ENCODE results near the gene CTIF.
"Not testable (repeated sequence)": the region's sequence is repeated elsewhere in the genome, so short reads cannot be mapped to it uniquely, and the experiment has no call there.

The CTIF gene

GRCh38 chr18:48715711-48716361 lies 177.0 kb downstream of the CTIF start:
- no peak for DNase-seq

DNA sequence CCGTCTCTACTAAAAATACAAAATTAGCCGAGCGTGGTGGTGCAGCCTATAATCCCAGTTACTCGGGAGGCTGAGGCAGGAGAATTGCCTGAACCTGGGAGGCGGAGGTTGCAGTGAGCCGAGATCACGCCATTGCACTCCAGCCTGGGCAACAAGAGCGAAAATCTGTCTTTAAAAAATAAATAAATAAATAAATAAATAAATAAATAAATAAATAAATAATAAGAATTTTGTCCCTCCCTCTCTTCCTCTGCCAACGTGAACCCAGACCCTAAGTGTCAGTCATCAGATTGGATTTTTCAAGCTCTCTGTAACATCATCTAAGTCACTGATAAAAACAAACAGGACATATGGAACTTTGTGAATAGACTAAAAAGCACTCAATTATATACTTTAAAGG lies 178.4 kb downstream of the CTIF start:
- not testable (repeated sequence) for DNase-seq

DNA sequence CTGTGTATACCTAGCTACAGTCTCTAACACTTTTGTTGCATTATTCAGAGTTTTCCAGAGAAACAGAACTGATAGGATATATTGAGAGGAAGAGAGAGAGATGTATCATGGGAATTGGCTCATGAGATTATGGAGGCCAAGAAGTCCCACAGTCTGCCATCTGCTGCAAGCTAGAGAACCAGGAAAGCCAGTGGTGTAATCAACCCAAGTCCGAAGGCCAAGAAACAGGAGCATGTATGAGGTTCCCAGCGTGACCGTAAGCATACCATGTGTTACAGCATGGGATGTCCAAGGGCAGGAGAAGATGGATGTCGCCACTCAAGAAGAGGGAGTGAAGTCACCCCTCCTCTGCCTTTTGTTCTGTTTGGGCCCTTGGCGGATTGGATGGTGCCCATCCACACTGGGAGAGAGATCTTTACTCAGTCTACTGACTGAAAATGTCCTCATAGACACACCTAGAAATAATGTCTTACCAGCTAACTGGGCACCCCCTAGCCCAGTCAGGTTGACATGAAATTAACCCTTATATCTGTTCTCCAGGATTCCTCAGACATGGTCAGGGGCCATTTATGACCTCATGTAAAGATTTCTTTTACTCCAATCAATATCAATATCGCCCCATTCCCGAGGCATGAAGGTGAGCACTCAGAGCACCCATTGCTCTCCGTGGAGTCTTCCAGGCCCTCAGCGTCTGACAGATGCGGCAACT lies 179.6 kb downstream of the CTIF start:
- no peak for DNase-seq

DNA sequence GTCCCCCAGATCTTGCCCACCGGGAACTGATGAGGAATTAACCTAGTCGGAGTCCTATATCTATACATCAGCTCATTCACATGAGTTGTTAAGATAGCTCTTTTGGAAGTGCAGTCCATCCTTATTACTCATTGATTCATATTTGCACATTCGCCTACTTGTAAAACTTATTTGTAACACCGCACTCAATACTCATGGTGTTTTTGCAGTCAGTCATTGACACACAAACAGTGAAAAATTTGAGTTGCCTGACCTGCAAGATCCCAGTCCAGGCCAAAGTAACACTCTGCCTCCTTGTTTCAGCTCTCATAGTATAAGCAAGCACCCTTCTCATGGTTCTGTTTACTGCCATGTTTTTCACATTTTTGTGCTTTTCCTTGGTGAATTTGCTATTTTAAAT lies 180.6 kb downstream of the CTIF start:
- no peak for DNase-seq

- no peak for DNase-seq
Measured at GRCh38 chr18:48719974-48720654, 181.3 kb downstream of the CTIF start.

GRCh38 chr18:48720655-48721025 lies 181.8 kb downstream of the CTIF start:
- DNase-seq = no peak

GRCh38 chr18:48721312-48721711 lies 182.5 kb downstream of the CTIF start:
- no peak for DNase-seq

DNA sequence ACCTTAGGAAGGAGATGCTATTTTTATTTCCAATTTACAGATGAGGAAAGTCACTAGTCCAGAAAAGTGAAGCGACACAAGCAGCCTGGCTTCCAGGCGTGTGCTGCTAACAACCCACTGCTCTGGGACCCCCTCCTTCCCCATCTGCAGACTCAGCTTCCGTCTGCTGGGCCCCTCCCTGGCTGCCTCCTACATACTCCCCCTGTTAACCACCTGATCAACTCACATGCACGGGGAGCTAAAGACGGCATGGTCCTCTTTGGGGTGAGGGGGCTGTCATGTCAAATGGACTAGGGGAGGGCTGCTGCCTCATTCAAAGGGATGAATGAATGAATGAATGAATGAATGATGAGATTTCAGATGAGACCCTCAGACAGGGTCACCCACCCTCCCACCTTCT lies 184.2 kb downstream of the CTIF start:
- no peak for DNase-seq

DNA sequence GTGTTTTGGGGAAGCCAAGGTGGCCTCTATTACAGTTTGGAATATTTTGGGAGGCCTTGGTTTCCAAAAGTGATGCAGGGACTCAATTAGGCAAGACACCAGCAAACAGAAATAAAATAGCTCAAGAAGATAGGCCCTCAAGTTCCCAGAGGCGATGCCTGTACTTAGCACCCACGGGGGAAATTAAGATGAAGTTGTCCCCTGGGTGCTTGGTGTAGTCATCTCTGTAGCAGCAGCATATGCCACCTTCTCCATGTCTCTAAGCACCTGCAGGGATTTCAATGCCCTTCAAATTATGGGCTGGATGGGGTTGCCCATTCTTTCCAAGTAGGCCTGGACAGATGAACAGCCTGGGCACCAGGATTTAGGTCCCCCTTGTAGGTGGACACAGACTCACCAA lies 185.0 kb downstream of the CTIF start:
- DNase-seq = no peak

DNA sequence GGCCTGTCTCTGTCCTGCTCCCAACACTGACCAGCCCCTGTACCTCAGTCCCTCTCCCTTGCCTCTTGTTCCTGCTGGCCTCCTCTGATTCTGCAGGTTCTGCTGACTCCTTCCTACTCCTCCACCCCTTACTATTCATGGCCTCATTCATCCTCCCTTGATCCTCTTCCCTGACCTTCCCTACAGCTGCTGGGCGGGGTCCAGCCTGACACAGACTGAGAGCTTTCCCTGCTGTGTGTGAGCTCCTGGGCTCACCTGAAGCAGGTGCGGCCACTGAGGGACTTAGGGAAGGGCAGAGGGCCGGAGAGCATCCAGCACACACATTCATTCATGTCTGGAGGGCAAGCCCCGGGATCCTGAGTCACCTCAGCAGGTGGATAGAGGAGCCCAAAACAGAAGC lies 185.6 kb downstream of the CTIF start:
- no peak for DNase-seq

GRCh38 chr18:48724939-48725338 lies 186.1 kb downstream of the CTIF start:
- DNase-seq = no peak

DNA sequence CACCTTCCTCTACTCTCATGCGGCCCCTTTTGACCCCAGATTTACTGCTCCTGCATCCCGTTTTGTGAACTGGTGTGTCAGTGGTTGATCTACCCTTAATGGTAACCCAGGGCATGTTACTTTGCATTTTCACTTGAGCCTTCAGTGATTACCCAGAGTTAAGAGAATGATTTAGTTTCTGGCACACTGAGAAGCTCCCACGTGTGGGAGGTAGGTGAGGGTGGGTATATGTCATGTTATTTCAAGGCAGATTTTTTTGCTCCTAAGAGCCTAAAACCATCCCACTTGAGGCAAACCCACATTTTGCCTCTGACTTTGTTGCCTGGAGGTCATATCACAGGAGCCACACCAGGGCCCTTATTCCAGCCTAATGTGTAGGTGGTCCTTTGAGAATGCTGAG lies 186.7 kb downstream of the CTIF start:
- no peak for DNase-seq

DNA sequence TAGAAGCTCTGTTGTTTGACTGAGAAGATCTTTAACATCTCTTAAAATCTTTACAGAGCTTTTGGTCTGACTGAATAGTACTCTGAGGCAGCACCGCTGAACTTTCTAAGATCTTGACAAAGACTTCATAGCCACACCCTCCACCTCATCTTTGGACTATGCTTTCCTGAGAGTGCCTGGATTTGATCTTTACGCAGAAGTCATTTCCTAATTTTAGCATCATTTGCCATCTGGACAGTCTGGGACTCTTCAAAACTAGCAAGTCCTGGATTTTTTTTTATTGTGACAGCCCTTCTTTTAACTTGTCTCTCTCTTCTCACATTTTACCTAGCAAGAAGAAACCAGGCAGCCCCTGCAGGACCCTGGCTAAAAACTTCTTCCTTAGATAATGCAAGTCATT lies 188.8 kb downstream of the CTIF start:
- DNase-seq = no peak

DNA sequence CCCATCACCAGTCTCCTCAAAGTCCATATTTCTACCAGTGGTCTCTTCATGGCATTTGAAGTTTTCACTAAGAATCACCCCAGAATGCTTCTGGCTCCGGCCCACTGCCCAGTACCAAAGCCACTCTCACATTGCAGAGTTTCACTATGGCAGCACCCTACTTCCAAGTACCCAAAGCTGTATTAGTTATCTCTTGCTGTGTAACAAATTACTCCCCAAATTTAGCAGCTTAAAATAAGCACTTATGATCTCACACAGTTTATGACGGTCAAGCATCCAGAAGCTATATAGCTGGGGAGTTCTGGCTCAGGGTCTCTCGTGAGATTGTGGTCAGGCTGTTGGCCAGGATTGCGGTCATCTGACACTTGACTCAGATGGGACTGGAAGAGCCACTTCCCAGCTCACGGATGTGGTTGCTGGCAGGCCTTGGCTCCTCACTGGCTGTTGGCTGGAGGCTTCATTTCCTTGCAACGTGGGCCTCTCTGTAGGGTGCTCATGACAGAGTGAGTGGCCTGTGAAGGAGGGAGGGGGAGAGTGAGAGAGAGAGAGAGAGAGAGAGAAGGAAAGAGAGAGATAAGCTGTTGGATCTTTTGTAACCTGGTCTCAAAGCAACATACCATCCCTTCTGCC lies 189.5 kb downstream of the CTIF start:
- no peak for DNase-seq

- no peak for DNase-seq
Measured at GRCh38 chr18:48729404-48729803, 190.6 kb downstream of the CTIF start.

GRCh38 chr18:48730010-48730409 lies 191.2 kb downstream of the CTIF start:
- DNase-seq = no peak

GRCh38 chr18:48732767-48733424 lies 194.1 kb downstream of the CTIF start:
- DNase-seq = no peak

DNA sequence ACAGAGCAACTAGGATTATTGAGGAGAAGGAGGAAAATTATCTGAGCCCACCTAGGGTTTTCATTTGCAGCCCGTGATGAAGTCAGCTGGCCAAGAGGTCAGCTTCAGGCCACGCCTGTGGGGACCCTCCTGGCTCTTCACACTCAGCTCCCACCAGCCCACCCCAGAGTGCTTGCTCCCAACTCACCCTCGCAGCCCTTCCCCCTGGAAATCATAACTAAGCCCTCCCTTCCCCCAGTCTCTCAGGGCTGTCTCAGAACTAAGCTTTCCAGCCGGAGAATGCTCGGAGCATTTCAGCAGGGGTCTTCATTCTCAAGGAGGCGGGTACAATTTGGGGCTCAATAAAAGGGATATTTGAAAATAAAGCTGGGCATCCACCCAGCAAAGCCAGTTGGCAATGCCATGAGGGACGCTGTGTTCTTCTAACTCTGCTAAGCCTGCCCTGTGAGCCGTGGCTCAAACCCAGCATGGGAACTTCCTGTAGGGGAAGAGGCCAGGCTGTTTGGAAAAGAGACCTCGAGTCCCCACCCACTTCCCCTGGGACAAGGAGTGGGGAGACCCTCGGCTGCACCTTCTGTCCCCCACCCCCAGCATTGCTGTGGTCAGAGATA lies 194.9 kb downstream of the CTIF start:
- DNase-seq = no peak

GRCh38 chr18:48734460-48734859 lies 195.6 kb downstream of the CTIF start:
- no peak for DNase-seq

GRCh38 chr18:48735080-48735676 lies 196.3 kb downstream of the CTIF start:
- DNase-seq = no peak

DNA sequence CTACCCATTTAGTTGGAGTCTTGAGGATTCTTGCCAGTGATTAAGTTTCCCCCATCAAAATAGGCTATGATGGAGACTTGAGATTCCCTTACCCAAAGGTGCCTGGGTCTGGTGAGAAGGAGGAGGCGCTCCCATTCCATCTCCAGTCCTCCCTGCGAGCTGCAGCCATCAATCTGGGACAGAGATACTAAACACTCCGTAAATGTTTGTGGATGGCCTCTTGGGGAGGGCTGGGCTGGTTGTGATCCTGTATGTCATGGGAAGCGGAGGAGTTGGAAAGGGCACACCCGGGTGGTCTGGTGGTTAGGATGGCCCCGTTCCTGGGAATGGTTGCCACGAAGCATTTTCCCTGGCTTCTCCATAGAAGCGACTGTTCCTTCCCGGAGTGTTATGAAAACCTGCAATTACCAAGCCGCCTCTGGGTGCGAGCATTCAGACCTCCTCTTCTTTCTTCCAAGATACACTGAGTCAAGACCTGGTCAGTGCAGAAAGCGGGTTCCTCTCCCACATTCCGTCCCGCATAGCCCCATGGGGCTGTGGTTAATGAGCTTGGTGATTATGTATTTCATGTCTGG lies 196.9 kb downstream of the CTIF start:
- DNase-seq = no peak

Measured in activated CD4-positive, alpha-beta T cell treated with anti-CD3 and anti-CD28 coated beads, Interleukin-2, Interleukin-6, amounts not matched to agents 100 ng/mL and 50 ng/mL, durations not matched to agents 16 hours and 8 hours (primary cell).